A549 (cell line): ENCODE measurements around the gene ATXN7L1.

ENCODE experiments used
- CBX8 ChIP-seq: fragments of 200-600 bp; sonication (generic); IDR thresholded peaks from 2 replicates; pipeline ENCODE4 v1.6.1; 2016
- CTCF ChIP-seq: fragments of >200 bp; sonication (Bioruptor Twin); formaldehyde crosslinking; IDR thresholded peaks from 3 replicates; pipeline ENCODE4 v1.5.1; 2016
- MAFK ChIP-seq: fragments of 450-650 bp; IDR thresholded peaks from 2 replicates; pipeline ENCODE4 v1.6.1; 2014; ENCODE audit not compliant: partially characterized antibody
- RAD21 ChIP-seq, 2 experiments: fragments of >200 bp in 1 of 2; sonication (Bioruptor Twin) in 1 of 2; formaldehyde crosslinking in 1 of 2; IDR thresholded peaks in 1 of 2; conservative IDR thresholded peaks in 1 of 2; 2 replicates in 1 of 2; 3 replicates in 1 of 2; pipeline ENCODE4 v1.6.1; 2012 to 2018; ENCODE audit warnings: inconsistent platforms in 1 of 2
- RFX5 ChIP-seq: fragments of 450-650 bp; IDR thresholded peaks from 2 replicates; pipeline ENCODE4 v1.7.1; 2014; ENCODE audit warnings: antibody characterized with exemption, mild to moderate bottlenecking, moderate library complexity

- TF ChIP-seq CBX8 = no peak
- no peak for TF ChIP-seq CTCF
- TF ChIP-seq RFX5 = no peak
- TF ChIP-seq MAFK = no peak
- TF ChIP-seq RAD21 (conservative IDR thresholded peaks at IDR 0.05 in 1 of 2, IDR thresholded peaks at IDR 0.05 in 1 of 2) = no peak
These were observed 65.1 kb downstream of the ATXN7L1 start for GRCh38 chr7:105811189-105811847.
